GM19099 (cell line): ENCODE measurements around the gene ZNF536.

Experiments used
- POLR2A ChIP-seq: IDR thresholded peaks from 3 replicates; pipeline ENCODE4 v1.6.1; 2011; ENCODE audit warnings: low read depth; ENCODE audit not compliant: insufficient read length; ENCODE audit errors: extremely low read depth

Gene ZNF536

DNA sequence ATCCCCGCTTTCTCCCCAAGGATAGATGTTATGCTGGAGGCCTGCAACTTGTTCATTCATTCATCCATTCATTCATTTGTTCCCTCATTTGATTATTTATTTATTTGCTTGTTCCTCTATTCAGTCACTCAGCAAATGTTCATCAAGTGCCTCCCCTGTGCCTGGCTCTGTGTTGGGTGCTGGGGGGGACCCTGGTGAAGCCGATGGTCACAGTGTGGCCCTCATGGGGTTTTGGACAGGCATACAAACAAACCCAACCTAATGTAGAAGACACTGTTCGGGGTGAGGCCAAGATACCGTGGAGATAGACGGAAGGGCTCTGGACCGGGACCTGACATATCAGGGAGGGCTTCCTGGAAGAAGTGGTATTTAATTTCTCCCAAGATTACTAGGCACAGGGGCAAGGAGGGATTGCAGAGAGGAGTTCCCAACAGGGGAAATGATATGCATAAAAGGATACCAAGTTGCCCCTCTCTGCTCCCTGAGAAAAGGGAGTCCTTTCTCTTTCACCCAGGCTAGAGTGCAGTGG is 58.1 kb downstream of the ZNF536 start:
- no peak for TF ChIP-seq POLR2A

DNA sequence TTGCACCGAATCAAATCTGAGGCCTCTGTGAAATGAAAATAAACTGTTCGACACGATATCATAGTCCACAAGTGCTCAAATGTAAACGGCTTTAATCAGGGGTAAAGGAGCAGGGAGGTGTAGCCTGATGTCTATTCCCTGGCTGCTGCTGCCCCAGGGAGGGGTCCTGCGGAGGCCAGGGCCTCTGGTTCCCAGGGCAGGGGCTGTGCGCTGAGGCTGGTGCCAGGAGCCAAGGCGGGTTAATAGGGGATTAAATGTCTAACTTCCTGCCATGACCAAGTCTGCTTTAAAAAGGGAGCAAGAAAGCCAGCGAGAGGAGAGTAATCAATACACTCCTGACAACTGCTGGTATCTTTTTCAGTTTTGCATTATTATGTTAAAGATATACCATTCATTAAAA is 59.4 kb downstream of the ZNF536 start:
- TF ChIP-seq POLR2A: no peak

DNA sequence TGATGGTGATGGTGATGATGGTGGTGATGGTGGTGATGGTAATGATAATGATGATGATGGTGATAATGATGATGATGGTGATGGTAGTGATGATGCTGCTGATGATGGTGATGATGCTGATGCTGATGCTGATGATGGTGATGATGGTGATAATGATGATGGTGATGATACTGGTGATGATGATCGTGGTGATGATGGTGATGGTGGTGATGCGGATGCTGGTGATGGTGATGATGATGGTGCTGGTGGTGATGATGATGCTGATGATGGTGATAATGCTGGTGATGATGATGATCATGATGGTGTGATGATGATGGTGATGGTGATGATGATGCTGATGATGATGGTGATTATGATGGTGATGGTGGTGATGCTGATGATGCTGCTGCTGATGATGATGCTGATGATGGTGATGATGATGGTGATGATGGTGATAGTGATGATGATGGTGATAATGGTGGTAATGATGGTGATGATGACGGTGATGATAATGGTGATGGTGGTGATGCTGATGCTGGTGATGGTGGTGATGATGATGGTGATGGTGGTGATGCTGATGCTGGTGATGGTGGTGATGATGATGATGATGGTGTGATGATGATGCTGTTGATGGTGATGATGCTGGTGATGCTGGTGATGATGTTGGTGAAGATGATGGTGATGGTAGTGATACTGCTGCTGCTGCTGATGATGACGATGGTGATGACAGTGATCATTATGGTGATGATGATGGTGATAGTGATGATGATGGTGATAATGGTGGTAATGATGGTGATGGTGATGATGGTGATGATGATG is 62.8 kb downstream of the ZNF536 start:
- TF ChIP-seq POLR2A: no peak

DNA sequence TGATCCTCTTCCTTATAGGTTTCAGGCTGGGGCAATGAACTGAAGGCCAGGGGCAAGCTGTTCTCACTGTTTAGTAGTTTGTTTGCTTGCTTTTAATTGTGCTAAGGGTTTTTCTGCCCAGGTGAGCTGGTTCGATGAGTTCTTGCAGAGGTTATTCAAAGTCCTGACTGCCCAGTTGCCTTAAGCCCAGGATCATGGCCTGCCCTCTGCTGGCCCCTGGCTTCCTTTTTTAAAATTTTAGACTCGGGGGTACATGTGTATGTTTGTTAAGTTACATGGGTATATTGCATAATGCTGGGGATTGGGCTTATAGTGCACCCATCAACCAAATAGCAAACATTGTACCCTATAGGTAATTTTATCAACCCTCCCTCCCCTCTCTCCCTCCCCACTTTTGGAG is 65.7 kb downstream of the ZNF536 start:
- TF ChIP-seq POLR2A: no peak

- no peak for TF ChIP-seq POLR2A
Measured at GRCh38 chr19:30439310-30439709, 67.1 kb downstream of the ZNF536 start.

GRCh38 chr19:30441011-30441410 is 68.8 kb downstream of the ZNF536 start:
- no peak for TF ChIP-seq POLR2A

DNA sequence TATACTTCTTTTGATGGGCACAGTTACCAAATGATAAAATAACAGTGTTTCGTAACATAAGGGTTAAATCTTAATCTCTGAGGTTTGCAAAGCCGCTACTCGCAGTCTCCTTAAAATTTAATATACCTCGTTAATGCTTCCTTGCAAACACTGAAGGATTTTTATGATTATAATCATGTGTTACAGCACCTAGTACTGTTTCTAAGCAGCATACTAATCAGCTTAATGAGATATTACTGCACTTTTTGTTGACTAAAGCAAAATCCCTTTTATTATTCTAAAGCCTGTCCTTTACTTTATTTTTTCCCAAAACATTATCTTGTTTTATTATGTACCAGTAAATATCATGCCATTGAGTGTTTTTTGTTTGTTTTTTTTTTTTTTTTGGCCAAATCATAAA is 70.5 kb downstream of the ZNF536 start:
- no peak for TF ChIP-seq POLR2A

GRCh38 chr19:30443531-30444252 is 71.5 kb downstream of the ZNF536 start:
- TF ChIP-seq POLR2A: no peak

DNA sequence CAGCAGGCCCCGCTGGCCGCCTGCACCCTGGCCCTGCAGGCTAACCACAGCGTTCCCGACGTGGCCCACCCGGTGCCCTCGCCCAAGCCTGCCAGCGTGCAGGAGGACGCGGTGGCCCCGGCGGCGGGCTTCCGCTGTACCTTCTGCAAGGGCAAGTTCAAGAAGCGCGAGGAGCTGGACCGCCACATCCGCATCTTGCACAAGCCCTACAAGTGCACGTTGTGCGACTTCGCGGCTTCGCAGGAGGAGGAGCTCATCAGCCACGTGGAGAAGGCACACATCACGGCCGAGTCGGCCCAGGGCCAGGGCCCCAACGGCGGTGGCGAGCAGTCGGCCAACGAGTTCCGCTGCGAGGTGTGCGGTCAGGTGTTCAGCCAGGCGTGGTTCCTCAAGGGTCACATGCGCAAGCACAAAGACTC is 72.1 kb downstream of the ZNF536 start:
- no peak for TF ChIP-seq POLR2A

DNA sequence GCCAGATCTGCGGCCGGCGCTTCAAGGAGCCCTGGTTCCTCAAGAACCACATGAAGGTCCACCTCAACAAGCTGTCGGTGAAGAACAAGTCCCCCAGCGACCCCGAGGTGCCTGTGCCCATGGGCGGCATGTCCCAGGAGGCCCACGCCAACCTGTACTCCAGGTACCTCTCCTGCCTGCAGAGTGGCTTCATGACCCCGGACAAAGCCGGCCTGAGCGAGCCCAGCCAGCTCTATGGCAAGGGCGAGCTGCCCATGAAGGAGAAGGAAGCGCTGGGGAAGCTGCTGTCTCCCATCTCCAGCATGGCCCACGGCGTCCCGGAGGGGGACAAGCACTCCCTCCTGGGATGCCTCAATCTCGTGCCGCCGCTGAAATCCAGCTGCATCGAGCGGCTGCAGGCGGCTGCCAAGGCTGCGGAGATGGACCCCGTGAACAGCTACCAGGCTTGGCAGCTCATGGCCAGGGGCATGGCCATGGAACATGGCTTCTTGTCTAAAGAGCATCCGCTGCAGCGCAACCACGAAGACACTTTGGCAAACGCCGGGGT is 72.6 kb downstream of the ZNF536 start:
- TF ChIP-seq POLR2A: no peak

GRCh38 chr19:30445385-30445784 is 73.2 kb downstream of the ZNF536 start:
- TF ChIP-seq POLR2A: no peak

GRCh38 chr19:30446850-30447552 is 74.8 kb downstream of the ZNF536 start:
- TF ChIP-seq POLR2A: no peak

DNA sequence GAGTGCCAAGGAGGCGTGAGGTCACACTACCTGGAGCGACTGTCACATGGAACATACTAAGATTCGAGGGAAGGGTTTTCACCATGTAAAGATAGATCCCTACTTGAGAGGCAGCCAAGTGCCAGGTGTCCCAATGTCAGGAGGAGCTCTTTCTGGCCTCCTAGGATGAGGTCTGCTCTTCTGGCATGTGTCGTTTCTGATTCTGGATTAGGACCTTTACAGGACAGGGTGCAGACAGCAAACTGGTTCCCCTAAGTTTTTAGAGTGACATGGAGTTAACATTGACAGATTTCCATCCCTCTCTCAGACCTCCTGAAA is 75.3 kb downstream of the ZNF536 start:
- no peak for TF ChIP-seq POLR2A

DNA sequence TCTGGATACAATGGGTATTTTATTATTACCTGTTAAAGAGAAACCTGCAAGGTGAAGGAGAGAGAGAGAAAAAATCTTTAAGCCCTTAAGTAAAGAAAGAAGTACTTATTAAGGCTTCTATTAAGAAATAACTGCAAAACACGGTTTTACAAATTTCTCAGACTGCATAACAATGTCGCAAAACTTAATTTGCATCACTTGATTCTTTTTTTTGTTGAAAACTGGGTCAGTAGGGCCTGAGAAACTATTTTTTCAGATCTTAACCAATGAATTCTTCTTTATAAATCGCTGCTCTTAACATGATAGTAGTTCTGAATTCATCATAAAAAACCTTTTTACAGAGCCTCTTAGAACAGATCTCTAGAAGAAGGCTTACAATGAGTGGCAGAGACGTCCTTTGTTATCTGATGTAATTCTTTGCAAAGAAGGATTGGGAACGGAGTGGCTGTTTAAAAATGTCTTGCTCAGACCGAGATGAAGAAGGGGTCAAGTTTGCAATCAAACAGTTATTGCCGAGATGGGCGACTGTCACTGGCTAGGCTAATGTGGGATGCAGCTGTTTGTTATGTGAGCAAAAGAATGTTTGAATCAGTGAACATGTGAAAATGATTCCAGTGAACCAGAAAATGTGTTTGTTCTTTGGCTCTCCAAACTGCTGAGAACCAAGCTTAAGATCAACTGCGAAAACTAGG is 76.3 kb downstream of the ZNF536 start:
- no peak for TF ChIP-seq POLR2A

DNA sequence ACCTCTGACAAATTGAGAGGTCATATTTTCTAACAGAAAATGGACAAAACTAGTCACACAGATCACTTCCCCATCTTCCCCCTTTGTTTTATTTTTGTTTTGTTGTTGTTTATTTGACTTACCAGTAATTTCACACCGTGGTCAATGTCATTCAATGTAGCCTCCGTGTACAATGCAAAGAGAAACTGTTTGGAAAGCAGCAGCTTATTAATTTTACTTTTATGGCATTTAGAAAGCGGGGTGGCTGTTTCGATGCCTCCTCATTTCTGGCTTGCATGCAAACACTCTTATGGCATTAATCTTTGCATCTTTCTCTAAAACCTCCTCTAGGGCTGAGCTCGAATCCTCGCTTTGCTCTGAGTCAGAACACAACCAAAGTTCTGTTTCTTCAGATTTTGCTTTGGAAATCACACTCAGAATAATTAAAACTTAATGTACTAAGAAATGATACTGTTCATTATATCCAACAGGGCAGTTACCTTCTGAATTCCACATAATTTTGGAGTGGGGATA is 77.0 kb downstream of the ZNF536 start:
- no peak for TF ChIP-seq POLR2A

DNA sequence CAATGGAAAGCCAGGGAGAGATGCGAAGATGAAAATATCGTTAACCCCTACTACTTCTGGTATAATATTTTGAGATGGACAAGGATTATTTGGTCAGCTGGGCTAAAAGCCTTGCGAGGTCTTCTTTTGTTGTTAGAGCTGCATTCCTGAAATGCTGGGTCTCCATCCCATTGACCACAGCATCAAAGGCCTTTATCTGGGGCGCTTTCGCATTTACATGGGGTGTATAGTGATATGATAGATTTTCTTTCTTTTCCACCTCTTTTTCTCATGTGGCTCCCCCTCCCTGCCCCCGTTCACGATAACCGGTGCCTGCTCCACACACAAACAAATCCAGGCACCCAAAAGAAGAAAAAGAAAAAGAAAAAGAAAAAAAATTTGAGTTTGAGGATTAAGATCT is 77.5 kb downstream of the ZNF536 start:
- no peak for TF ChIP-seq POLR2A
